Measurements from ENCODE around the gene VWA3A.
"Not testable (repeated sequence)": the region's sequence is repeated elsewhere in the genome, so short reads cannot be mapped to it uniquely, and the experiment has no call there.

The VWA3A gene

DNA sequence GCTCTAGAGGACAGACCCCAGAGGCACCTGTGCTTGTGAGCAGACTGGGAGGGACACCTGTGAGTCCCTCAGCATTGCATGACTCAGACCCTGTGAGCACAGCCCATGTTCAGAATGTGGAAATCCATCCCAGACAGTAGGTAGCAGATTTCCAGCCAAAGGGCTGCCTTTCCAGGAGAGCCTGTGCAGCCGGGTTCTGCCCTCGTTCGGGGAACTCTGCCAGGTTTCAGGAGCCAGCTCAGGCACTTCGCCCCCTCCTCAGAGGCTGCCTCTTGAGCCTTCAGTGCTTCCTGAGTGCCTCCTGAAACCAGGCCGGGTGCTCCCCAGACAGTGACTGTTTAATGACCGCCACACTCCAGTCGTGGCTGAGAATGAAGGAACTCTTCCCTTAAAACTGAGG lies 46.7 kb downstream of the VWA3A start:
- no peak for DNase-seq (ENCODE audit: low read depth)
- TF ChIP-seq, protein P1, sequence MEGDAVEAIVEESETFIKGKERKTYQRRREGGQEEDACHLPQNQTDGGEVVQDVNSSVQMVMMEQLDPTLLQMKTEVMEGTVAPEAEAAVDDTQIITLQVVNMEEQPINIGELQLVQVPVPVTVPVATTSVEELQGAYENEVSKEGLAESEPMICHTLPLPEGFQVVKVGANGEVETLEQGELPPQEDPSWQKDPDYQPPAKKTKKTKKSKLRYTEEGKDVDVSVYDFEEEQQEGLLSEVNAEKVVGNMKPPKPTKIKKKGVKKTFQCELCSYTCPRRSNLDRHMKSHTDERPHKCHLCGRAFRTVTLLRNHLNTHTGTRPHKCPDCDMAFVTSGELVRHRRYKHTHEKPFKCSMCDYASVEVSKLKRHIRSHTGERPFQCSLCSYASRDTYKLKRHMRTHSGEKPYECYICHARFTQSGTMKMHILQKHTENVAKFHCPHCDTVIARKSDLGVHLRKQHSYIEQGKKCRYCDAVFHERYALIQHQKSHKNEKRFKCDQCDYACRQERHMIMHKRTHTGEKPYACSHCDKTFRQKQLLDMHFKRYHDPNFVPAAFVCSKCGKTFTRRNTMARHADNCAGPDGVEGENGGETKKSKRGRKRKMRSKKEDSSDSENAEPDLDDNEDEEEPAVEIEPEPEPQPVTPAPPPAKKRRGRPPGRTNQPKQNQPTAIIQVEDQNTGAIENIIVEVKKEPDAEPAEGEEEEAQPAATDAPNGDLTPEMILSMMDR (conservative IDR thresholded peaks at IDR 0.05; ENCODE audit: low read depth, low read length): no peak
- no peak overlapping the region for H3K4me3 ChIP-seq (ENCODE audit: low read depth, low read length)

DNA sequence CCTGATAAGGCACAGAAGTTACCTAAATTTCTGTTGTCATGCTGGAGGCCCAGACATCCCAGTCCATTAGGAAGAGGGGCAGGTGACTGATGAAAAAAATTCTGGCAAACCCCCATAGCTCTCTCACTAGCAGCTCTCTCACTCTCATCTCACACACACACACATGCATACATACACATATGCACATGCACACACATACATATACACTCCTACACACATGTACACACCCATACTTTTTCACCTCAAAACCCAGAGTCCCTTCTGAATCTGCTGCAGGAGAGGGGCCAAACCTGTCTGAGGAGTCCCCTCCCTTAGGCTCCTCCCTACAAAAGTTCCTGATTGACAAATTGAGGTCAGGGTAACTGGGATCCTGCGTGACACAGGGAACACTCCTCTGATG lies 47.4 kb downstream of the VWA3A start:
- TF ChIP-seq, protein P1 (conservative IDR thresholded peaks at IDR 0.05; ENCODE audit: low read depth, low read length): no peak
- no peak for DNase-seq (ENCODE audit: low read depth)
- H3K4me3 ChIP-seq (ENCODE audit: low read depth, low read length): no peak overlapping the region

DNA sequence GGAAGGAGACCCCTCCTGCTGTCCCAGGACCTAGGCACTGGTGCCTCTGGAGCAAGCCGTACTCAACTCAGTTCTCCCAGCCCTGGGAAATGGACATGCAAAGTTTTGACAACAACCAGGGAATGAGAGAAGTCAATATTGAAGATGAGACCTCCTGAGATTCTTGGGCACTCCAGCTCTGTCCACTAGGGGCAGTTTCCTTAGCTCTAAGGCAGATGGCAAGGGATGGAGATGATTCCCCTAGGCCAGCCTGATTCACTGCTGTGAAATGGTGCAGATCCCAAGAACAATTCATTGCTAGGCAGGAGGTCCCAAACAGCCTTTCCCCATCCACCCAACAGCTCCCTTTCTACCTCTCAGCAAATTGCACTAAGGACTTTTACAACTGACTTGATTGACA lies 49.4 kb downstream of the VWA3A start:
- TF ChIP-seq, protein P1 (conservative IDR thresholded peaks at IDR 0.05; ENCODE audit: low read depth, low read length): peak; percentile 73
- no peak overlapping the region for H3K4me3 ChIP-seq (ENCODE audit: low read depth, low read length)
- peak; percentile 49 for DNase-seq (ENCODE audit: low read depth)

DNA sequence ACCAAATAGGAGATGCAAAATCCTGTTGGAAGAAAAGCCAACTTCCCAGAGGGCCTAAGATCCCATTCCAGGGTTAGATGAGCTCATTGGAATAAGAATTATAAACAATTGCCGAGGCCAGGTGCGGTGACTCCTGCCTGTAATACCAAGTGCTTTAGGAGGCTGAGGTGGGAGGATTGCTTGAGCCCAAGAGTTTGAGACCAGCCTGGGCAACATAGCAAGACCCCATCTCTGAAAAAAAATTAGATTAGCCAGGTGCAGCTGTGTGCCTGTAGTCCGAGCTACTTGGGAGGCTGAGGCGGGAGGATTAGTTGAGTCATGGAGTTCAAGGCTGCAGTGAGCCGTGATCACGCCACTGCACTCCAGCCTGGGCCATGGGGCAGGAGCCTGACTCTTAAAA lies 52.2 kb downstream of the VWA3A start:
- H3K4me3 ChIP-seq (ENCODE audit: low read depth, low read length): no peak overlapping the region
- DNase-seq (ENCODE audit: low read depth): no peak
- TF ChIP-seq, protein P1 (conservative IDR thresholded peaks at IDR 0.05; ENCODE audit: low read depth, low read length): no peak

DNA sequence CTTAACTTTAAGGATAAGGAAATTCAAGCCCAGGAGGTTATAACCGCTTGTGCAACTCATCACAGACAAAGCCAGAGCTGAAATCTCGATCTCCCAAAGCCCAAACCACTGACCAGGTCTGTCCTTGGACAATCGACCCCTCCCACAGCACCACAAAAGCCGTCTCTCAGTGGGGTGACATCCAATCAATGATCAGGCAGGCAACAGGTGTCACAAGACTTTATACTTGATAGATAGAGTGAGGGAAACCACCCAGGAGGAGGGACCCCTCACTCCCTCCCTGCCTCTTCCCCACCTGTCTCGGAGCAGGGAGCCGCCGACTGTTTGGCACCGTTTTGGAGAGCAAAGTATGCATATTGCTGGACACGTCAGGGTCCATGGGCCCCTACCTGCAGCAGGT lies 55.5 kb downstream of the VWA3A start:
- DNase-seq (ENCODE audit: low read depth): no peak
- no peak overlapping the region for H3K4me3 ChIP-seq (ENCODE audit: low read depth, low read length)
- TF ChIP-seq, protein P1 (conservative IDR thresholded peaks at IDR 0.05; ENCODE audit: low read depth, low read length): no peak

DNA sequence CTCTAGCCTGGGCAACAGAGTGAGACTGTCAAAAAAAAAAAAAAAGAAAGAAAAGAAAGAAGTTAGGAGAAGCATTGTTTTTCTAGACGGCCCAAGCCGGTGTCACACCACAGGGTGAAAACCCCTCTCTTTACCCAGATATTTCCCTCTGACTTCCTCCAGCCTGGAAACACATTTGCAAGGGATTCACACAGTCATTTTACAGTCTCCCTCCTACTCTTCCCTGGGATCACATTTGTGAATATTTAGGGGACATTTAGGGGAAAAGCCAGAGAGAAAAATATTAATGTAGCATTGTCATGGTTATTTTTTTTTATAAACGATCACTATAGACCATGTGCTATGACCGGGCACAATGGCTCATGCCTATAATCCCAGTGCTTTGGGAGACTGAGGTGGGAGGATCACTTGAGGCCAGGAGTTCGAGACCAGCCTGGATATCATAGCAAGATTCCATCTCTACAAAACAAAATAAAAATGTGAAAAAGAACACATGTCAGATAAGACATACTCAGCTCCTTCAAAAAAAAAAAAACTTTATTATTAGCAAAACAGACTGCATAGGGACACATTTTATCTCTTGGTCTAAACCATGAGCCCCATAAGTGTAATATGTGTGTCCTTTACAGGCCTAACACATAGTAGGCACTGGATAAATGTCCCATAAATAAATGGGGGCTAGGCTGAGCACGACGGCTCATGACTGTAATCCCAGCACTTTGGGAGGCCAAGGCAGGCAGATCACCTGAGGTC lies 59.1 kb downstream of the VWA3A start:
- H3K4me3 ChIP-seq (ENCODE audit: low read depth, low read length): no peak overlapping the region
- no peak for DNase-seq (ENCODE audit: low read depth)
- TF ChIP-seq, protein P1 (conservative IDR thresholded peaks at IDR 0.05; ENCODE audit: low read depth, low read length): no peak

DNA sequence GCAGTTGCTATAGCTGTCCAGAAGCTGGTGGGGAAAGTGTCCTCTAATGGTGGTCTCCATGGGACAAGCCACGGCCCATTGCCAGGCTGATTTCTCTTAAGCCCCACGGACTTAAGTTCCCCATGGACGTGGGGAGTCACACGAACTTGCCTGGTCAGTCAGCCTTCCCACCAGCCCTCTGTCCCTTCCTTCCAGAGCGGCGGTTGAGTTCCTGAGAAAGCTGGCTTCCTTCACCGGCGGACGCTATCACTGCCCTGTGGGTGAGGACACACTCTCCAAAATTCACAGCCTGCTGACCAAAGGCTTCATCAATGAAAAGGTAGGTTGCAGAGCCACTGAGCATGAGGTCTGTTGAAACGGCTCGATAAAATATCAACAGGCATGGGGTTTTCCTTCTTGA lies 60.0 kb downstream of the VWA3A start:
- H3K4me3 ChIP-seq (ENCODE audit: low read depth, low read length): no peak overlapping the region
- TF ChIP-seq, protein P1 (conservative IDR thresholded peaks at IDR 0.05; ENCODE audit: low read depth, low read length): no peak
- DNase-seq (ENCODE audit: low read depth): no peak

DNA sequence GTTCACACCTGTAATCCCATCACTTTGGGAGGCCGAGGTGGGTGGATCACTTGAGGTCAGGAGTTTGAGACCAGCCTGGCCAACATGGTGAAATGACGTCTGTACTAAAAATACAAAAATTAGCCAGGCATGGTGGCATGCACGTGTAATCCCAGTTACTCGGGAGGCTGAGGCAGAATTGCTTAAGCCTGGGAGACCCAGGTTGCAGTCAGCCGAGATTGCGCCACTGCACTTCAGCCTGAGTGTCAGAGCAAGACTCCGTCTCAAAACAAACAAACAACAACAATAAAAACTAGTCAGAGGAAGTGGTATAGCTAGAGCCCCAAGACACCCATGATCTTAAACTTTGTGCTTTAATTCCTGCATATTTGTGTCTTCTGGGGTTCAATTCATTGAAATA lies 60.7 kb downstream of the VWA3A start:
- H3K4me3 ChIP-seq (ENCODE audit: low read depth, low read length); DNase-seq (ENCODE audit: low read depth): not testable (repeated sequence)
